GM19239 (cell line): ENCODE data around the gene CAMTA1.
"Not testable (repeated sequence)": the region's sequence is repeated elsewhere in the genome, so short reads cannot be mapped to it uniquely, and the experiment has no call there.

ENCODE experiments used
- DNase-seq: peaks from one replicate; pipeline ENCODE4 v3.0.0; 2011; ENCODE audit warnings: low spot score; ENCODE audit not compliant: insufficient read length
- FAIRE-seq: peaks from 2 replicates; lab custom pipeline; 2011; peaks lifted over from hg19 to GRCh38; lab: Jason Lieb, UNC

Gene CAMTA1

DNA sequence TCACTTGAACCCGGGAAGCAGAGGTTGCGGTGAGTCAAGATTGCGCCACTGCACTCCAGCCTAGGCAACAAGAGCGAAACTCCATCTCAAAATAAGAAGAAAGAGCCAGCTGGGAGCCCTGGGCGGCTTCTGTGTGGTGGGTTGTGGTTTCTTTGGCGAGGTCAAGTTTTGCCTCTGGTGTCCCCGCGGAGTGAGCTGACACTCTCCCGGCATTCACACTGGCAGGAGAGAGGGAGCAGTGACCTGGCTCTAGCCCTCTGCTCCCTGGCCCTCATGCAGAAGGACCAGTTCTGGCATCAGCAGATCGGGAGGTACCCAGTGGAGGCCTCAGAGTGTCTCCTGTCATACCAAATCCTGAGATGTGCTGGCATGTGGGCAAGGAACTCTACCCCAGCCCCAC lies 904.8 kb downstream of the CAMTA1 start:
- DNase-seq: no peak
- no peak for FAIRE-seq

DNA sequence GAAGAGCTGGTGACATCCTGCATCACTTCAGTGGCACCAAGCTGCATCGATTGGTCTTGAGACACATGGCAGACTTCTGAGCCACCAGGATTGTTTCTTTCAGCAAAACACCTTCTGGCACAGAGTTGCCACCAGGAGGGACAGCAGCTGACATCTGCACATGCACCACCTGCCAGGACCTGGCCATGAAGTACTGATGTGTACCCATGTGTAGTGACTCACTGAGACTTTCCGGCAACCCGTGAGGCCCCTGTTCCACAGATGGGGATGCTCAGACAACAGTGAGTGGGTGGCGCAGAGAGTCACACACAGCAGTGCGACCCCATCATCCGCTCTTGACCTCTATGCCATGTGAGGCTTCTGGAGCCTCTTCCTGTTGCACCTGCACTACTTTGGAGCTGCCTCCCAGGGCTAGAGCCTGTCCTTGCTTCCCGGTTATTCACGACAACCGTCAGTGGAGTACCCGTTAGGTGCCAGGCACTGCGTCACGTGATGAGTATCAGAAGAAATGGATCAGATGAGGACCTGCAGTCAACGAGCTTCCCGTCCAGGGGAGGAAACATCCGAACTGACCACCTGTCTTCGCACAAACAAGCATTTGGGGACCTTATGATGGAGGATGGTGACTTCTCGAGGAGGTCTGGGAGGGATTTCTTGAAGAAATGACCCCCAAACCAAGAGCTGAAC lies 905.4 kb downstream of the CAMTA1 start:
- DNase-seq (no peak), FAIRE-seq (no peak)

DNA sequence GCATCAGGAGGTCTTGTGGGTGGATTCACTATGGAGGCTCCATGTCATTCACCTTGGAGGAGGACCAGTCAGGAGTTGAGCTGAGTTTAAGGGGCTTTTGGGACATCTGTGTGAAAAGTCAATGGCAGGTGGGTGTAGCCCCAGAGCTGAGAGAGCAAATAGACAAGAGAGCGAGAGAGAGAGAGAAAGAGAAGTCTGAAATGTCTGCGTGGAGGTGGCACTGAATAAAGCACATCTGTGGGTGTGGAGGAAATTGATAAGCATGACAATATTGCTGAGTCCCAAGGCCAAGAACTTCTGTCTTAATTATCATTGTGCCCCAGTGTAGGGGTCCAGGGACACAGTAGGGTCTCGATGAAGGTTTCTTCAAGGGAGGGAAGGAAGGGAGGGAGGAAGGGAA lies 906.3 kb downstream of the CAMTA1 start:
- DNase-seq (no peak), FAIRE-seq (no peak)

DNA sequence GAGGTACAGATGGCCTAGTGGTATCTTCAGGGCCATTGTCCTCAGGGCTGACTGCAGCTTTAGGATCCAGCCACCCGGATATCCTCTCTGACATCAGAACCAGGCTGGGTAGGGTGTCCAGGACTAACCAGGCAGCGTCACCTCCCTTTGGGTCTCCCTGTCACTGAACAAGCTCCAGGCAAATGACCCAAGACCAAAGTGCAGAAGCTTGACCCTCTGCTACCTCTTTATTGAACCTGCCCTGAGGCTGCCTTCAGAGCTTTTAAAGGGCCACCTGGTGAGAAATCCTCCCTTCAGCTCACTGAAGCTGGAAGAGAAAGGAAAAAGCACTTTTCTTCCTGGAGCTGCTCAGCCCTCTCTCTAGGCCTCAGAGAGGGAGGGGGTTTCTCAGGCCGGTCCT lies 906.8 kb downstream of the CAMTA1 start:
- no peak for DNase-seq
- FAIRE-seq: no peak

DNA sequence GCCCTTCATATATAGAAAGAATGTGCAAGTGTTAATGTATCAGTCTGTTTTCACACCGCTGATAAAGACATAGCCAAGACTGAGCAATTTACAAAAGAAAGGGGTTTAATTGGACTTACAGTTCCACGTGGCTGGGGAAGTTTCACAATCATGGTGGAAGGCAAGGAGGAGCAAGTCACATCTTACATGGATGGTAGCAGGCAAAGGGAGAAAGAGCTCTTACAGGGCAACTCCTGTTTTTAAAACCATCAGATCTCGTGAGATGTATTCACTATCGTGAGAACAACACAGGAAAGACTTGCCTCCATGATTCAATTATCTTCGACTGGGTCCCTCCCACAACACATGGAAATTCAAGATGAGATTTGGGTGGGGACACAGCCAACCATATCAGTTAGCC lies 907.8 kb downstream of the CAMTA1 start:
- FAIRE-seq: not testable (repeated sequence)

DNA sequence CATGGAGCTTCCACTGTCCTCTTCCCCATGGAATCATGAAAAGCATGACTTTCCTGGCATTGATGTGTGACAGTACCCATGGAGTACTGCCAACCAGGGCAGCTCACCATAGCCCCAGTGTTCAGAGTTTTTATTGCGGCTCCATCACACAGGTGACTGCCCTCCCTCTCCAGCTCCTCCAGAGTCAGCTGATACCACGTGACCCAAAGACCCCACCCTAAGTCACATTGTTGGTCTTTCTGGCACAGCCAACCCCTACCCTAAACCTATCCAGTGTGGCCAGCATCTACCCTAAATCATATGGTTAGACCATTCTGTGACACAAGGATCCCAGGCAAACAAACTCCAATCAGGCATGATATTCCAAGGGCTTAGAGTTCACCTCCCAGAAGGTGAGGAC lies 908.4 kb downstream of the CAMTA1 start:
- FAIRE-seq (no peak), DNase-seq (no peak)

More for the DNA sequence above, 907.8 kb downstream of the CAMTA1 start:
- DNase-seq: not testable (repeated sequence)

DNA sequence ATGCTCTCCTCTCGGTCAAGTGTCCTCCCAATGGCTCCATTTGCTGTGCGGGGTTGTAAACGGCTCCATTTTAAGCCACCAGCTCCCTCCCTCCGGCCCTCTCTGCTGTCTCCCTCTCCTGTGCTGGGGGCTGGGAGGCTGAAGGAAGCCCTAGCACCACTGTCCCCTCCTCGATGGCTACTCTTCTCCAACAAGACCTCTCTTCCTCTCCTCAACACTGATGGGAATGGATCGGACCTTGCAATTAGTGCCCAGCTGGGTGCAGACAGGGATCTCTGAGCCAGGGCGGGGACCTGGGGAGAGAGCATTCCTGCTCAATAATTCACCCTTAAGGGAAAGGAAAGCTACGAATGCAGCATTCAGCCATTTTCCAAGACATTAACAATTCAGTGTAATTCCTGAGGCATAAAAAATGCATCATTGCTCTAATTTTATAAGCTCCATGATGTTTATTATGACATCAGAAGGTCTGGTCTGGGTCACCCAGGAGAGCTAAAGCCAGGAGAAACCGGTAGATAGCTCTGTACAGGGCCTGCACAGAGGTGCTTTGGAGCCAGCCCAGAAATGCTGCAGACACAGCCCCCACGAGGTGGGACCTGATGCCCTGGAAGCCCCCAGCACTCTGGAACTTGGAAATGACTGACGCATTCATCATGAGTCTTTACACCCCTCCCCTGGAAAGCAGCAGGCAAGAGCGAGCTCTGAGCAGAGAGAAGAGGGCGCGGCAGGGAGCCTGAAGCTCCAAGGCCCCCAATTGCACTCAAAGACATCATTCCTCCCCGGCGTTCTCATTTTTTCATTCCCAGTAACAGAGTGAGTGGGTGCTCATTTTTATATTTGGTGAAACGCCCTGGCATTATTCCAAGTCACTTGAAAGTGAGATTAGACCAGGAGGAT lies 909.6 kb downstream of the CAMTA1 start:
- DNase-seq (no peak), FAIRE-seq (no peak)

DNA sequence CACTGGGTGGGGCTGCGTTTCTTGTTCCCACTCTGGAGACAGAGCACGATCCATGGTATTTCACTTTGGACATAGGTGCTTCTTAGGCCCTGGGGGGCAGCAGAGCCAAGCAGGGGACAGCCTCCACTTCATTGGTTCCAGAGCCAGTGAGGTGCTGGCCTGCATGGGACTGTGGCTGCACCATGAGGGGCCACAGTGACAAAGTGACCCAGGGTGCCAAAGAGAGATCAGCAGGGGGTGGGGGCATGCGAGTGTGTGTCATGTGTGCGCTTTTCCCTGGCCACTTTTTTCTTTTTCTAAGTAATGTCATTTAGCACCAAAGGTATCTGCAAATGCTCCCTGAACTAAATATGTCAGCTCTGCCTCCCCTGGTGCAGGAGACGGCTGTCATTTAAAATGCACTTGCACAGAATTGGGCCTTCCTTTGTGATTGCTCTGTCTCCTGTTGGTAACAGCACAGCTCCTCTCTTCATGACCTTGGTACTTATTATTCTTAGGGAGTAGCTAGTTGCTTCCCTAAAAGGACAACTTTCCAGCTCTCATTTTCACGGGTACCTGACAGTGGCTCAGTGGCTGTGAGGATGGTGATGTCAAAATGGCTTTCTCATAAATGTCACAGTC lies 910.4 kb downstream of the CAMTA1 start:
- no peak for DNase-seq
- no peak for FAIRE-seq

DNA sequence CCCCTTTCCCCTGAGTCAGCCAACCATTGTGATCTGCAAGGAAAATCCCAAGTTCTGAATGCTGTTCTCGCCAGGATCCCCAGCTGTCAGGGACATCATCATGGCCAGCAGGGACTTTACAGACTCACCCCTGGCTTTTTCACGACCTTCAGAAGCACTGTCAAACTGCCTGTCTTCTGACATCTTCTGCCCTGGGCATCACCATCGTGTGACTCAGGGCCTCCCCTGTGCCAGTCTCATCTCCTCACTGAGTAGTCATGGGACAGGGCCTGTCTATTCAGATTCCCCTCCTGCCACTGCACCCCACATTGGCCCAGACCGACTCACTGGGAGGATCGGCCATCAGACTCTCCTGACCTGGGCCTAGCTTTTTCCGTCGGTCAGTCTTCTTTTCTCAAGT lies 913.4 kb downstream of the CAMTA1 start:
- FAIRE-seq: no peak
- DNase-seq: no peak

DNA sequence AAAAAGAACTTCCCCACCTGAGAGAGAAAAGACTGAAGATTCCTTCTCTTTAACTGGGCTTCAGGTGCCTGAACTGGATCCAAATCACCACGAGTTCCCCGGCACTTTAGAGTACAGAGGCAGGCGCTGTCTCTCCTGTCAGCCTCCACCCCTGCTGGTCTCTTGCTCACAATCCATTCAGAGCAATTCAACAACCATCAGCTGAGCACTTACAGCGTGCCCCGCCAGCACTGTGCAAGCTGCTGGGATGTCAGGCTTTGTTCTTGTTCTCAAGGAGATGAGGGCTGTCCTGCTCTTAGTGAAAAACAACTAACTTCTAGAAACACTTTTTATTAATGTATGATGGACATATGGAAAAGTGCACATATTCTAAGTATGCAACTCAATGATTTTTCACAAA lies 917.1 kb downstream of the CAMTA1 start:
- FAIRE-seq (no peak), DNase-seq (no peak)

DNA sequence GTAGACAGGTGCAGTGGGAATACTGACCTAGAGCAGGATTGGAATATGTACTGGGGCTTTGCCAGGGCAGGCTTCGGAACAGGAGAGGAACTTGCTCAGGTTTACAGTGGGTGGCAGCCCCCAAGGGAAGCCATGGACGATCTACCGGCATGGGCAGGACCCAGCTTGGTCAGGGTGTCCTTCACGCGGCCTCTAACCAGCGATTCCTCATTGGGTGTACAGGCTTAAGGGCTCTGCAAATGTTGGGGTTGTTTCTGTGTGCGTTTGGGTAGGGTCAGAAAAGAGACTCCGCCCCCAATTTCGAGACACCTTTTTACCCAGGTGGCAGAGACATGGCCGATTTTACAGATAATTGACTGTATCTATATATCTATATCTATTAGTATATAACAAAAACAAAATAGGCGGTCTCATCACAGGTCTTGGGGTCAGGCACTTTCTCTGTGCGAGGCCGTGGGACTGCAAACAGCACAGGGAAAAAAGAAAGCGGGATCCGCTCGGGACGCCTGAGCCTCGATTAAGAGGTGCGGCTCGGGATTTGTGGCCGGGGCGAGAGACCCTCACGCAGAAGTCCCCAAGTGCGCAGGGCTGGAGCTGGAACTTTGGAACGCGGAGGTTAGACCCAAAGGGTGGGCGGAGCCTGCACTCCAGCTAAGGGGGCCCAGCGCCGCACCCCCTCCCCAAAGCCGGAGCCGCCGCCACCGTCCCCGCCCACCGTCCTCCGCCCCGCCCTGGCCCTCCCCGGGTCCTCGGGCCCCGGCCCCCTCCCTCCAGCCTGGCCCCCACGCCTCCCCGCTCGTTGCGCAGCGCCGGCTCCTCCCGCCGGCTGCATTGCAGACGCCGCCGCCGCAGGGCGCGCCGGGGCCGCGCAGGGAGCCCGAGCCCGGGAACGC lies 918.3 kb downstream of the CAMTA1 start:
- no peak for FAIRE-seq
- DNase-seq: no peak

DNA sequence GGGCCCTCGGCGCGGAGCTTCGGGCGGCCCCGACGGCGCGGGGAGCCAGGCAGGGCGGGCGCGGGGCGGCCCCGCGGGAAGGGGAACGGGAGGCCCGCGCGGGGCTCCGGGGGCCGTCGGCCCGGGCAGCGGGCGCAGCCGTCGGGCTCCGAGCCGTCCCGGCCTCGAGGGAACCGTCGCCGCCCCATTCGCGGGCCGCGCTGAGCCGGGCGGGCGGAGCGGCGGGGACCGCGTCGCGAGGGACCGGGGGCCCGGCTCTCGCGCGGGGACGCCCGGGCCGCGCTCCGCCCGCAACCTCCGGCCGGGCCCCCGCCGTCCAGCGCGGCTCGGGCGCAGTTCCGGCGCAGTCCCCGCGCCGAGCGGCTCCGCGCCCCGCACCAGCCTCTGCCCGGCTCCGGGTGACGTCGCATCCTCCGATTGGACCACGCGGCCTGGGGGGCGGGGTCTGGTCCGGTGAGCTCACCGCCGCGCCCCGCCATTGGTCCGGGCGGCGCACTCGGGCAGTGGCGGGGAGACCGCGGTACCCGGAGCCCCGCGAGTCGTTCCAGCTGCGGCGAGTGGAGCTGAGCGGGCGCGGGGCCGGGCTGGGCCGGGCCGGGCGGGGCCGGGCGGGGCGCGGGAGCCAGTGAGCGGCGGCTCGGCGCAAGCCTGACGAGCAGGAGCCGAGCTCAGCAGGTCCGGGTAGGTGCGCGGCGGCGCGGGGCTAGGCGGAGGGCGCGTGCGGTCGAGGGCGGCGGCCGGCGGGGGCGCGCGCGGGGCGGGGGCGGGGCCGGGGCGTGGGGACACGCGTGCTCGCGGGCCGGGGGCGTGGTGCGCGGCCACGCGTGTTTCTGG lies 919.2 kb downstream of the CAMTA1 start:
- DNase-seq (peak; percentile 100), FAIRE-seq (no peak)

DNA sequence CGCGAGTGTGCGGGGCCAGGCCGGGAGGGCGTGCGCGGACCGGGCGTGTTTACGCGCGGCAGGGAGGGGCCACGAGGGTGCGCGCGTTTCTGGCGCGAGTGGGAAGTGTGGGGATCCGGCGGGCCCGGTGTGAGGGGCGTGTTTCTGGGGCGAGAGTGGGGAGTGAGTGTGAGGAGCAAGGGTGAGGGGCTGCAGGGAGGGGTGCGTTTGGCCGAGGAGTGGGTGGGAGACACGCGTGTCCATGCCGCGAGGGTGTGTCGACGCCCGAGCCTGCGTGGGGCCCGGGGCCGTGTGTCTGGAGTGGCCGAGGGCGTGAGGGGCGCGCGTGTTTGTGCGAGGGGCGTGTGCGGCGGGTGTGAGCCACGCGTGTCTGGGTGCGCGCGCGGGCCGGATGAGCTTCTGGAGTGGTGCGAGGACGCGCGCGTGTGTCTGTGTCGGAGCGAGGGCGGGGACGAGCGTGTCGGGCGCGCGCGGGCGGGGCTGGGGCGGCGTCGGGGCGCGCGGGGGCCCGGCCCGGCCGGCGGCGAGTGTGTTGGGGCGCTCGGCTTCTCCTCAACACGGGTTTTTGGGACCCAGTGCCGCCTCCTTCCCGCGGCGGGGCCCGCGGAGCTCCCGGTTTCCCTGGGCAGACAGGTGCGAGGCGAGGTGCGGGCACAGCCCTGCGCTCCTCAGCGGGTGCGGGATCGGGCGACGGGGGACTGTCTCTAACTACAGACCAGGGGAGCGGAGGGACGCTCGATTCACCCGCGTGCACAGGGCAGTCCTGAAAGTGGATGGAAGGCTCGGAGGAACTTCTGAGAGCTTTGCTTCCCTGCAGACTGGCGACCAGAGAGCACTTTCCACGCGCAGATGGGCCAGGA lies 920.0 kb downstream of the CAMTA1 start:
- no peak for FAIRE-seq
- no peak for DNase-seq

DNA sequence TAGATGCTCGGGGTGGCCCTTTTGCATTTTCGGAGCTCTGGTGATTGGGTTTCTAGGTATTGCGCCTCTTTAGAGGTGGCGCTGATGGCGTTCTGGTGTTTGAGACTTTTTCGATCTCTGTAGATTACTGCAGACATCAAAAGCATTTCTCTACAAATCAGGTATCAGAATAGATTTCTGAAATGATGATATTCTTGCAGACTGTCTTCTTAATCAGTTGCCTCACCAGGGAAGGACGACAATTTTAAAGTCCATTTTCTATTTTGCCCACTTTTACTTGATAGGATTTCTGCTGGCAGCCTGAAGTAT lies 920.6 kb downstream of the CAMTA1 start:
- no peak for DNase-seq
- no peak for FAIRE-seq

DNA sequence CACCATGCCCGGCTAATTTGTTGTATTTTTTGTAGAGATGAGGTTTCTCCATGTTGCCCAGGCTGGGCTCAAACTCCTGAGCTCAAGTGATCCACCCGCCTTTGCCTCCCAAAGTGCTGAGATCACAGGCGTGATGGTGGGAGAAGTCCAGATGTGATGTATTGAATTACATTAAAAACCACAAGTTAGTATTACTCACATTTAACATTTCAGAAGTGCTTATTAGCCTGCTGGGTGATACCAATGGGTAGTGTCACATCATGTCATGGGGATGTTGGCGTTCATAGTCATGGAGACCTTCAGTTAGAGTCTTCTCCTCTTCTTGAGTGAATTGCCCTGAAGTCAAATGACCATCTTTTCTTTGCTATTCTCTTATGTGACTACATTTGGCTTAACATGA lies 922.3 kb downstream of the CAMTA1 start:
- FAIRE-seq (no peak), DNase-seq (no peak)

DNA sequence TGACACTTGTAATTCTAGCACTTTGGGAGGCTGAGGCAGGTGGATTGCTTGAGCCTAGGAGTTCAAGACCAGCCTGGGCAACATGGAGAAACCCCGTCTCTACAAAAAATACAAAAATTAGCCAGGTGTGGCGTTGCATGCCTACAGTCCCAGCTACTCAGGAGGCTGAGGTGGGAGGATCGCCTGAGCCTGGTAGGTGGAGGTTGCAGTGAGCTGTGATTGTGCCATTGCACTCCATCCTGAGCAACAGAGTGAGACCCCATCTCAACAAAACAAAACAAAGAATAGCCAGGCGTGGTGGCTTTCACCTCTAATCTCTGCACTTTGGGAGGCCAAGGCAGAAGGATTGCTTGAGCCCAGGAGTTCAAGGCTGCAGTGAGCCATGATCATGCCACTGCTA lies 922.8 kb downstream of the CAMTA1 start:
- not testable (repeated sequence) for FAIRE-seq

DNA sequence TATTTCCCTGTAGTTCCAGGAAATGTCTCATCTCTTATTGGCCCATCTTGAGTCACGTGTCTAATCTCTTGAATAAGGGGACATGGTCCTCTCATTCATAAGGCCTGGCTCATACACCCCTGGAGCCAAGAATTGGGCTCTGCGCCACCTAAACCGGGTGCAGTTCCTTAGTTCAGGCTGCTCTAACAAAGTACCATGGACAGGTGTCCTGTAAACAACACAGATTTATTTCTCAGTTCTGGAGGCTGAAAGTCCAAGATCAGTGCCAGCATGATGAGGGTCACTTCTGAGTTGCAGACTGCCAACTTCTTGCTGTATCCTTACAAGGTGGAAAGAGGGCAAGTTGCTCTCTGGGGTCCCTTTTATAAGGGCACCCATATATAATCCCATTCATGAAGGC lies 925.6 kb downstream of the CAMTA1 start:
- FAIRE-seq: no peak
- no peak for DNase-seq

More for the DNA sequence above, 922.8 kb downstream of the CAMTA1 start:
- DNase-seq: not testable (repeated sequence)

DNA sequence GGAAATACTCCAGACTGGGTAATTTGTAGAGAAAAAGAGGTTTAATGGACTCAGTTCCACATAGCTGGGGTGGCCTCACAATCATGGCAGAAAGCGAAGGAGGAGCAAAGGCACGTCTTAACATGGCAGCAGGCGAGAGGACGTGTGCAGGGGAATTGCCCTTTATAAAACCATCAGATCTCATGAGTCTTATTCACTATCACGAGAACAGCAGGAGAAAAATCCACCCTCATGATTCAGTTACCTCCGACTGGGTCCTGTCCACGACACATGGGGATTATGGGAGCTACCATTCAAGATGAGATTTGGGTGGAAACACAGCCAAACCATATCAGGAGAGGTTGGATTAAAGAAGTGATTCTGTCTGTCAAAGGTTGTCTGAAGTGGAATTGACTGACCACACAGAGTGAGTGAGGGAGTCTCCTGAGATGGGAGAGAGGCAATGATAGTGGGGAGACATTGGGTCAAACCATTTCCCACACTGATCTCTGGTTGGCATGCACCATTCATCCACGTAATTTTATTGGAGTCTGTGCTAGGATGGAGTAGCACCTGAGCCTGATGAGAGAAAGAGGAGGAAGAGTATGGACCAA lies 927.6 kb downstream of the CAMTA1 start:
- no peak for FAIRE-seq
- no peak for DNase-seq
